BJ (cell line): ENCODE results near the gene FXYD2. TPM values are rescaled to one million over a fixed set of nuclear protein-coding genes. Genes with fewer than 3 reads are reported as not detected.

Source experiments
- CTCF ChIA-PET: fragments of 350-600 bp; formaldehyde crosslinking; extraction: SDS; loops from one replicate; lab custom pipeline; 2021; ENCODE audit warnings: antibody characterized with exemption, inconsistent platforms; lab: Yijun Ruan, JAX
- POLR2A ChIA-PET: fragments of 300-600 bp; sonication (Branson Sonifier 250); formaldehyde crosslinking; extraction: SDS; loops from one replicate; lab custom pipeline; 2021; ENCODE audit warnings: antibody characterized with exemption; lab: Charles Lee
- DNase-seq: peaks from one replicate; pipeline ENCODE4 v3.0.0-alpha.2; 2011; ENCODE audit warnings: low read depth
- H3K27me3 ChIP-seq: 2 replicates; pipeline ENCODE4 v1.6.0; 2011; ENCODE audit warnings: low read length; ENCODE audit not compliant: control insufficient read depth, insufficient read depth
- H3K36me3 ChIP-seq: 2 replicates; pipeline ENCODE4 v1.5.1; 2011; ENCODE audit warnings: low read length; ENCODE audit not compliant: control insufficient read depth, insufficient read depth
- H3K4me3 ChIP-seq: 2 replicates; pipeline ENCODE4 v1.5.1; 2011; ENCODE audit warnings: low read depth, mild to moderate bottlenecking, control low read depth, low read length
- polyA plus RNA-seq: library from polyadenylated mRNA; depleted of rRNA; stranded (reverse); fragments of >200 nt; gene quantifications from 2 replicates; pipeline ENCODE4 v1.2.3, GENCODE V29; 2011
- TF ChIP-seq, protein P1 (sequence below): IDR thresholded peaks from 2 replicates; pipeline ENCODE4 v1.5.1; 2011; ENCODE audit warnings: low read depth, mild to moderate bottlenecking, control low read depth, inconsistent platforms, low read length, moderate library complexity; ENCODE audit not compliant: insufficient read depth

FXYD2 gene
- polyA plus RNA-seq, 1 experiment = not detected

GRCh38 chr11:117828611-117829368 lies 4.2 kb upstream of the FXYD2 start:
- TF ChIP-seq, protein P1, sequence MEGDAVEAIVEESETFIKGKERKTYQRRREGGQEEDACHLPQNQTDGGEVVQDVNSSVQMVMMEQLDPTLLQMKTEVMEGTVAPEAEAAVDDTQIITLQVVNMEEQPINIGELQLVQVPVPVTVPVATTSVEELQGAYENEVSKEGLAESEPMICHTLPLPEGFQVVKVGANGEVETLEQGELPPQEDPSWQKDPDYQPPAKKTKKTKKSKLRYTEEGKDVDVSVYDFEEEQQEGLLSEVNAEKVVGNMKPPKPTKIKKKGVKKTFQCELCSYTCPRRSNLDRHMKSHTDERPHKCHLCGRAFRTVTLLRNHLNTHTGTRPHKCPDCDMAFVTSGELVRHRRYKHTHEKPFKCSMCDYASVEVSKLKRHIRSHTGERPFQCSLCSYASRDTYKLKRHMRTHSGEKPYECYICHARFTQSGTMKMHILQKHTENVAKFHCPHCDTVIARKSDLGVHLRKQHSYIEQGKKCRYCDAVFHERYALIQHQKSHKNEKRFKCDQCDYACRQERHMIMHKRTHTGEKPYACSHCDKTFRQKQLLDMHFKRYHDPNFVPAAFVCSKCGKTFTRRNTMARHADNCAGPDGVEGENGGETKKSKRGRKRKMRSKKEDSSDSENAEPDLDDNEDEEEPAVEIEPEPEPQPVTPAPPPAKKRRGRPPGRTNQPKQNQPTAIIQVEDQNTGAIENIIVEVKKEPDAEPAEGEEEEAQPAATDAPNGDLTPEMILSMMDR = no peak
- POLR2A ChIA-PET = no interaction called here
- Histone ChIP-seq H3K27me3 (peaks cover 2% of the 10 kb centered on the region), H3K36me3 (no peaks in the 10 kb centered on the region), H3K4me3 (no peak overlapping the region)
- CTCF ChIA-PET = interaction anchor here (2.5 to 2.9 kb wide), 2 partner anchors 11 to 119 kb away, joined by 12 to 24 read pairs; no protein-coding TSS in a partner anchor
- no peak for DNase-seq

GRCh38 chr11:117827521-117828511 lies 3.3 kb upstream of the FXYD2 start:
- Histone ChIP-seq H3K36me3 (no peaks in the 10 kb centered on the region), H3K4me3 (no peak overlapping the region), H3K27me3 (peaks cover 2% of the 10 kb centered on the region)
- CTCF ChIA-PET = interaction anchor here (1.2 to 2.9 kb wide), 4 partner anchors 10 to 120 kb away, joined by 6 to 24 read pairs (median 12); no protein-coding TSS in a partner anchor
- POLR2A ChIA-PET = no interaction called here
- no peak for DNase-seq
- TF ChIP-seq, protein P1 = no peak

DNA sequence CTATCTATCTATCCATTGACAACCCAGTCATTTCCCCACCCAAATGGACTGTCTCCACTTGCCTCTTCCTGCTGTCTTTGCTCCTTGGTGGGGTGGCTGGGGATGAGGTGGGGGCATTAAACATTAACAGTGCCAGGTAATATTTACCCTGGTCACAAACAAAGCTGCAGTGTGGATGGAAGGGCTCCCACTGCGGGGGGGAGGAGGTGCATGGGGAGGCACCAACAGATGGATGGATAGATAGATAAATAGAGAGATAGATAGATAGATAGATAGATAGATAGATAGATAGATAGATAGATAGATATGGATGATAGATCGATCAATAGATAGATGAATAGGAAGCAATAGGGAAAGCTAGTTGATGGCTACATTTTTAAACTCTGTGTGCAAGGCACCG lies 2.3 kb upstream of the FXYD2 start:
- Histone ChIP-seq H3K27me3 (peaks cover 2% of the 10 kb centered on the region), H3K36me3 (no peaks in the 10 kb centered on the region), H3K4me3 (no peak overlapping the region)
- TF ChIP-seq, protein P1 = no peak
- ChIA-PET POLR2A (no interaction called here), CTCF (interaction anchor here (2.5 to 2.9 kb wide), 3 partner anchors 9 to 121 kb away, joined by 11 to 24 read pairs (median 12); no protein-coding TSS in a partner anchor)
- no peak for DNase-seq

DNA sequence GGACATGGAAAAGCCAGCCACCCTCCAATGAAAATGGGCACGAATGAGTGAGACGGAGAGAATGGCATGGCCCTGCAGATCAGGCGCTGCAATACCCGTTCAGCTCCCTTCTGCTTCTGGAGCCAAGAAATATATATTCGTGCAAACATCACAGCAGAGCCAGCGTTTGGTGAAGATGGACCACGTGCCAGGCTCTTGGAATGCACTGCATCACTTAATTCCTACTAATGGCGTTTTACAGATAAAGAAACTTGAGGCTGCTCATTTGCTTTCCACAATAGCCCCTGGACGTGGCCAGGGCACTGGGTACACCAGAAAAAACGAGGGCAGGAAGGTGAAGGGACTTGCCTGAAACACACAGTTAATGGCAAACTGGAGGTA lies 1.6 kb upstream of the FXYD2 start:
- no peak overlapping the region for H3K4me3 ChIP-seq
- peaks cover 2% of the 10 kb centered on the region for H3K27me3 ChIP-seq
- CTCF ChIA-PET = interaction anchor here (2.5 to 2.6 kb wide), 2 partner anchors 17 to 121 kb away, joined by 11 to 12 read pairs; no protein-coding TSS in a partner anchor
- no peaks in the 10 kb centered on the region for H3K36me3 ChIP-seq
- TF ChIP-seq, protein P1 = no peak
- no peak for DNase-seq
- POLR2A ChIA-PET = no interaction called here
